GM23338 (cell line): Measurements from ENCODE around the gene NCS1.

ENCODE experiments used
- CREB1 ChIP-seq: fragments of 250-450 bp; sonication (Bioruptor Pico); IDR thresholded peaks from 2 replicates; pipeline ENCODE4 v1.5.0; 2020; ENCODE audit warnings: low read depth, mild to moderate bottlenecking, moderate library complexity
- EZH2 ChIP-seq: fragments of 200-600 bp; sonication (generic); IDR thresholded peaks from one replicate; pipeline ENCODE4 v1.8.0; 2017; ENCODE audit warnings: antibody characterized with exemption, mild to moderate bottlenecking, low read depth; ENCODE audit not compliant: unreplicated experiment
- EZH2phosphoT487 ChIP-seq: fragments of 200-600 bp; sonication (generic); IDR thresholded peaks from one replicate; pipeline ENCODE4 v1.8.1; 2018; ENCODE audit warnings: antibody characterized with exemption; ENCODE audit not compliant: unreplicated experiment
- JUNB ChIP-seq: IDR thresholded peaks from one replicate; pipeline ENCODE4 v1.6.1; 2016; ENCODE audit warnings: antibody characterized with exemption; ENCODE audit not compliant: unreplicated experiment
- POLR2AphosphoS5 ChIP-seq: IDR thresholded peaks from 2 replicates; pipeline ENCODE4 v1.6.1; 2016; ENCODE audit warnings: antibody characterized with exemption, low read depth
- ZNF114 ChIP-seq: fragments of 250-450 bp; sonication (Bioruptor Pico); IDR thresholded peaks from 2 replicates; pipeline ENCODE4 v1.5.0; 2020; ENCODE audit warnings: mild to moderate bottlenecking, moderate library complexity
- TF ChIP-seq, protein P1 (sequence below), 2 experiments: fragments of 200-600 bp in 1 of 2; sonication (generic) in 1 of 2; conservative IDR thresholded peaks; 2 replicates each; pipeline versions ENCODE4 v1.5.1 to v1.6.1; 2016 to 2017; ENCODE audit warnings: antibody characterized with exemption in 2 of 2, low read depth in 2 of 2, mild to moderate bottlenecking in 2 of 2, moderate library complexity in 1 of 2
- TF ChIP-seq, protein P2 (sequence below): IDR thresholded peaks from one replicate; pipeline ENCODE4 v1.6.1; 2018; ENCODE audit warnings: antibody characterized with exemption; ENCODE audit not compliant: unreplicated experiment
- TF ChIP-seq, protein P3 (sequence below): IDR thresholded peaks from 2 replicates; pipeline ENCODE4 v1.6.1; 2016; ENCODE audit warnings: antibody characterized with exemption

DNA sequence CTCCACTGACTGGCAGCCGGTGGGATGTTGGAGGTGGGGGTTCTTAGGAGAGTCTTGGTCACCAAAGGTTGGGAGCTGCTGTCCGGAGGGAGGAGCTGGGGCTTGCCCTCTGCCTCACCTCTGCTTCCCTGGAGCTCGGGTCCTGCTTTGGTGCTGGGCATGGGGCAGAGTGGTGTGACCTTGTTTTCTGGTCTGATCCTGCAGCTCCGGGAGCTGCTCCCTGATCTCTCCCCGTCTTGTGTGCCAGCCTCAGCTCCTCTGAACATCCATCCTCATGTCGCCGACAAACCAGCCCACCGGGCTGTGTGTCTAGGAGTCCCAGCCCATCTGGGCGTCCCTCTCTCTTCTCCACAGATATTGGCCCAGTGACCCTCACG is 112.0 kb downstream of the NCS1 start:
- TF ChIP-seq POLR2AphosphoS5 (no peak), CREB1 (CRISPR knock-in tag) (no peak), EZH2 (no peak), EZH2phosphoT487 (no peak), JUNB (no peak), ZNF114 (no peak)
- TF ChIP-seq, protein P1, sequence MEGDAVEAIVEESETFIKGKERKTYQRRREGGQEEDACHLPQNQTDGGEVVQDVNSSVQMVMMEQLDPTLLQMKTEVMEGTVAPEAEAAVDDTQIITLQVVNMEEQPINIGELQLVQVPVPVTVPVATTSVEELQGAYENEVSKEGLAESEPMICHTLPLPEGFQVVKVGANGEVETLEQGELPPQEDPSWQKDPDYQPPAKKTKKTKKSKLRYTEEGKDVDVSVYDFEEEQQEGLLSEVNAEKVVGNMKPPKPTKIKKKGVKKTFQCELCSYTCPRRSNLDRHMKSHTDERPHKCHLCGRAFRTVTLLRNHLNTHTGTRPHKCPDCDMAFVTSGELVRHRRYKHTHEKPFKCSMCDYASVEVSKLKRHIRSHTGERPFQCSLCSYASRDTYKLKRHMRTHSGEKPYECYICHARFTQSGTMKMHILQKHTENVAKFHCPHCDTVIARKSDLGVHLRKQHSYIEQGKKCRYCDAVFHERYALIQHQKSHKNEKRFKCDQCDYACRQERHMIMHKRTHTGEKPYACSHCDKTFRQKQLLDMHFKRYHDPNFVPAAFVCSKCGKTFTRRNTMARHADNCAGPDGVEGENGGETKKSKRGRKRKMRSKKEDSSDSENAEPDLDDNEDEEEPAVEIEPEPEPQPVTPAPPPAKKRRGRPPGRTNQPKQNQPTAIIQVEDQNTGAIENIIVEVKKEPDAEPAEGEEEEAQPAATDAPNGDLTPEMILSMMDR (conservative IDR thresholded peaks at IDR 0.05; ENCODE audit: low read depth in 2 of 2) = no peak
- TF ChIP-seq, protein P2, sequence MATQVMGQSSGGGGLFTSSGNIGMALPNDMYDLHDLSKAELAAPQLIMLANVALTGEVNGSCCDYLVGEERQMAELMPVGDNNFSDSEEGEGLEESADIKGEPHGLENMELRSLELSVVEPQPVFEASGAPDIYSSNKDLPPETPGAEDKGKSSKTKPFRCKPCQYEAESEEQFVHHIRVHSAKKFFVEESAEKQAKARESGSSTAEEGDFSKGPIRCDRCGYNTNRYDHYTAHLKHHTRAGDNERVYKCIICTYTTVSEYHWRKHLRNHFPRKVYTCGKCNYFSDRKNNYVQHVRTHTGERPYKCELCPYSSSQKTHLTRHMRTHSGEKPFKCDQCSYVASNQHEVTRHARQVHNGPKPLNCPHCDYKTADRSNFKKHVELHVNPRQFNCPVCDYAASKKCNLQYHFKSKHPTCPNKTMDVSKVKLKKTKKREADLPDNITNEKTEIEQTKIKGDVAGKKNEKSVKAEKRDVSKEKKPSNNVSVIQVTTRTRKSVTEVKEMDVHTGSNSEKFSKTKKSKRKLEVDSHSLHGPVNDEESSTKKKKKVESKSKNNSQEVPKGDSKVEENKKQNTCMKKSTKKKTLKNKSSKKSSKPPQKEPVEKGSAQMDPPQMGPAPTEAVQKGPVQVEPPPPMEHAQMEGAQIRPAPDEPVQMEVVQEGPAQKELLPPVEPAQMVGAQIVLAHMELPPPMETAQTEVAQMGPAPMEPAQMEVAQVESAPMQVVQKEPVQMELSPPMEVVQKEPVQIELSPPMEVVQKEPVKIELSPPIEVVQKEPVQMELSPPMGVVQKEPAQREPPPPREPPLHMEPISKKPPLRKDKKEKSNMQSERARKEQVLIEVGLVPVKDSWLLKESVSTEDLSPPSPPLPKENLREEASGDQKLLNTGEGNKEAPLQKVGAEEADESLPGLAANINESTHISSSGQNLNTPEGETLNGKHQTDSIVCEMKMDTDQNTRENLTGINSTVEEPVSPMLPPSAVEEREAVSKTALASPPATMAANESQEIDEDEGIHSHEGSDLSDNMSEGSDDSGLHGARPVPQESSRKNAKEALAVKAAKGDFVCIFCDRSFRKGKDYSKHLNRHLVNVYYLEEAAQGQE = no peak
- TF ChIP-seq, protein P3, sequence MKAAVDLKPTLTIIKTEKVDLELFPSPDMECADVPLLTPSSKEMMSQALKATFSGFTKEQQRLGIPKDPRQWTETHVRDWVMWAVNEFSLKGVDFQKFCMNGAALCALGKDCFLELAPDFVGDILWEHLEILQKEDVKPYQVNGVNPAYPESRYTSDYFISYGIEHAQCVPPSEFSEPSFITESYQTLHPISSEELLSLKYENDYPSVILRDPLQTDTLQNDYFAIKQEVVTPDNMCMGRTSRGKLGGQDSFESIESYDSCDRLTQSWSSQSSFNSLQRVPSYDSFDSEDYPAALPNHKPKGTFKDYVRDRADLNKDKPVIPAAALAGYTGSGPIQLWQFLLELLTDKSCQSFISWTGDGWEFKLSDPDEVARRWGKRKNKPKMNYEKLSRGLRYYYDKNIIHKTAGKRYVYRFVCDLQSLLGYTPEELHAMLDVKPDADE = no peak
